Amniotic stem cell (primary cell): ENCODE results near the gene OR9A4.
"Not testable (repeated sequence)": the region's sequence is repeated elsewhere in the genome, so short reads cannot be mapped to it uniquely, and the experiment has no call there.

ENCODE experiments used
- DNase-seq: peaks from one replicate; lab custom pipeline; 2025; lab: John Stamatoyannopoulos, UW

The OR9A4 gene

DNA sequence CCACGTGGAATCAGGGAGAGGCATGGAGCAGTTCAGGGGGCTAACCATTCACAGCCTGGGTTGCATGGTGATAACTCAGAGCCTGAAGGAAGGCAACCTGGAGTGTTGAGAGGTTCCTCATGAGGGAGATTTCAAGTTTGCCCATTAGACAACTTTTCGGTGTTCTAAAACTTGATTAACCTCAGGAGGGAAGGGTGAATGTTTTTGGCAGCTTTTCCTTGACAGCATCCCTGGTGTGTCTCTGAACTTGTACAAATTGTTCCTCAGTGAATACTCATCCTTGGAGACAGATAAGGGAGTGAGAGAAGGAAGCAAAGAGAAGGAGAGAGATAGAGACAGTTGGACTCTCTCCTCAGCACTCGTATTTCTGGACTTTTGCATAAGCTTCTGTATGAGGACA lies at the start of gene OR9A4:
OR9A4 (plus strand) TSS at position 301 of the 400 bp plus-strand sequence. CDS start 2,477 bp downstream, outside the sequence.
- no peak for DNase-seq

DNA sequence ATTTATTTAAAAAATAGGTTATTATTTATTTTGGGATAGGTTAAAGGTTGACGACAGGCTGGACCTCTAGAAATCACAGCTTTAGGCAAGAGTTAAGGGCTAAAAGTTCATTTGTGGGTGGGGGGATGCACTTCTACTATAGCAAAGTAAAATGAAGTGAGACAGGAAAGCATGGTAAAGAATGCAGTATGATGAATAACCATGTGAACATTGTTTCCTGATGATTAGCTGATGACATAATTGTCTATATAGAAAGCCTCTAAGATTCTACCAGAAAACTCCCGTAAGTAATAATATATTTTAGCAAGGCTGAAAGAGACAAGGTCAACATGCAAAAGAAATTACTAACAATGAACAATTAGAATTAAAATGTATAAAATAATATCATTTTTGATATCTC lies 49.2 kb upstream of the OR9A4 start:
- DNase-seq, result no peak

DNA sequence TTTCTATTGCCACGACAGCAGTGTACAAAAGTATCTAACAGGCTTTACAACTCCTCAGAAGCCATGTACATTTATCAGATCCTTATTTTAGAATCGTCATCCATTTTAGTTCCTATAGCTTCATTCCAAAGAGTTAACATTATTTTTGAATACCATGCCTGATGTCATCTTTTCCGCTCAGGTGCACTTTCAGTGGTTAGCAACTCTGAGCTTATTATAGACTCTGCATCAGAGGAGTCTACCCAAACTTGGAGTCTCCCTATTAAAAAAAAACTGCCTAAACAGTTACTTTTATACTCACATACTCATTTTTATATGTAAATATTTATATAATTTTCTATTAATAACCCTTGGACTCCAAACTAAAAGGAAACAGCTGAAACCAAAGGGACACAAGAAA lies 43.3 kb upstream of the OR9A4 start:
- no peak for DNase-seq

DNA sequence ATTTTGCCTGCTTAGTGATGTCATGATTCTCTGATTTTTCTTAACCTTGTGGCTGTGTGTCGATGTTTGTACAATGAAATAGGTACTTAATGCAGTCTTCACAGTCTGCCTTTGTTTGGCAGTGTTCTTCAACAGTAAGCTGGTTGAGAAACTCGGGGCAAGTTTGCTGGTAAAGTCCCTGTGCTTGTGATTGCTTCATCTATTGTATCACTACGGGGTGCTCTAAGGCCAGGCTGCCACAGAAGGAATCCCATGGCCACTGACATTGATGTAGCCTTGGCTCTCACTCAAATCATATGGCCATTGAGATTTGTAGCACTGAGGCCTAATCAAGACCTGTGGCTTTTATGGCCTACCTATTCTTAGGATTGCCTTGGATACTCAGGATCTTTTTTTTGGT lies 41.4 kb upstream of the OR9A4 start:
- DNase-seq, result no peak

DNA sequence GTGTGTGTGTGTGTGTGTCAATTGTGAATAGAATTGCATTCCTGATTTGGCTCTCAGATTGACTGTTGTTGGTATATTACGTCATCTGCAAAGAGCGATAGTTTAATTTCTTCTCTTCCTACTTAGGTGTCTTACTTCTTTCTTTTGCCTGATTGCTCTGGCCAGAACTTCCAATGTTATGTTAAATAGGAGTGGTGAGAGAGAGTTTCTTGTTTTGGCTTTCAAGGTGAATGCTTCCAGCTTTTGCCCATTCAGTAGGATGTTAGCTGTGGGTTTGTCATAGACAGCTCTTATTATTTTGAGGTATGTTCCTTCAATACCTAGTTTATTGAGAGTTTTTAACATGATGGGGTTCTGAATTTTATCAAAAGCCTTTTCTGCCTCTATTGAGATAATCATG lies 40.7 kb upstream of the OR9A4 start:
- no peak for DNase-seq

DNA sequence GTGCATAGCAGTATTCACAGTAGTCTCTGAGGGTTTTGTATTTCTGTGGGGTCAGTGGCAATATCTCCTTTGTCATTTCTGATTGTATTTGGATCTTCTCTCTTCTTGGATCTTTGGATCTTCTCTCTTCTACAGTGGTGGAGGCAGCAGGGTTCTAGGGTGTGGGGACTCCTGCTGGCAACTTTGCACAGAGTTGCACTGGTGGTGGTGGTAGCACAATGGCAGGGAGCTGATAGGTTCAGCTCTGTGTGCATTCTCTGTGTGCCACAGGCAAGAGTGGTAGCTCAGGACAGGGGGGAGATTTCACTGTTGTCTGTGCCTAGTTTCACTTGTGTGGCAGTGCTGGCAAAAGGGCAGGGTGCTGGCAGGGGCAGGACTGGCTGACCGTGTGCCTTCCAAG lies 39.8 kb upstream of the OR9A4 start:
- no peak for DNase-seq

- DNase-seq, result no peak
Observed at GRCh38 chr7:141877365-141877764, 38.8 kb upstream of the OR9A4 start.

GRCh38 chr7:141880960-141881359 lies 35.2 kb upstream of the OR9A4 start:
- no peak for DNase-seq

GRCh38 chr7:141884539-141885225 lies 31.5 kb upstream of the OR9A4 start:
- DNase-seq, result no peak

- no peak for DNase-seq
Observed at GRCh38 chr7:141889321-141889720, 26.9 kb upstream of the OR9A4 start.

DNA sequence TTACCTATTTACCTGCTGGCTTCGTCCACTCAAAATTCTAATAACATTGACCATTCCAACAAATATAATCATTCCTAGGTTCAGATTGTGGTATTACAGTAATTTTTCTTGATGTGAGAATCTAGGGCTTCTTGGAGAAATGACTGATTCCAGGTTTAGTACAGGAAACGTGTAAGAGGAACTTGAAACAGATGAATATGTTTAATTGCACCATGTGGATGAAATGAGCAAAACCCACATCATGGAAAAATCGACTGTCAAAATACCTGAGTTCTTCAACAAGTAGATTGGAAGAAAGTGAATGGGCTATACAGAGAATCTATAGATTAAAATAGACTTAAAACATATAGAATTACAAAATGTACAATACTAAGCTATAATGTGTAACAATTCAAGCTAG lies 24.9 kb upstream of the OR9A4 start:
- no peak for DNase-seq

DNA sequence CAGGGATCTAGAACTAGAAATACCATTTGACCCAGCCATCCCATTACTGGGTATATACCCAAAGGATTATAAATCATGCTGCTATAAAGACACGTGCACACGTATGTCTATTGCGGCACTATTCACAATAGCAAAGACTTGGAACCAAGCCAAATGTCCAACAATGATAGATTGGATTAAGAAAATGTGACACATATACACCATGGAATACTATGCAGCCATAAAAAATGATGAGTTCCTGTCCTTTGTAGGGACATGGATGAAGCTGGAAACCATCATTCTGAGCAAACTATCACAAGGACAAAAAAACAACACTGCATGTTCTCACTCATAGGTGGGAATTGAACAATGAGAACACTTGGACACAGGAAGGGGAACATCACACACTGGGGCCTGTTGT lies 16.8 kb upstream of the OR9A4 start:
- not testable (repeated sequence) for DNase-seq

DNA sequence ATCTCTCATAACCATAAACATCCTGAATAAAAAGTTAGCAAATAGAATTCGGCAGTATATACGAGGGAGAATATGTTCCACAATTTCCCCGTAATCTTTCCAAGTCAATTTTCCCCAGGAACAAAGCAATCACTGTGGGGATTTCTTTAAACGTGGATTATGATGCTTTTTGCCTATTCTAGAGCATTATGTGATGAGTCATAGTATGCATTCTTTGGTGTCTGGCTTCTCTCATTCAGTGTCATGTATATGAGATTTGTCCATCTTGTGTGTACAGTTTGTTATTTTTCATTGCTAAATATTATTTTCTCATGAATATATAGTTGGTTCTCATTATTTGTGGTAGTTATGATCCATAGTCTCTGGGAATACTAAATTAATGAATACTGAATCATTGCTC lies 9.9 kb upstream of the OR9A4 start:
- no peak for DNase-seq

GRCh38 chr7:141911391-141911790 lies 4.8 kb upstream of the OR9A4 start:
- no peak for DNase-seq

GRCh38 chr7:141915565-141915964 lies 634 bp upstream of the OR9A4 start:
- no peak for DNase-seq

DNA sequence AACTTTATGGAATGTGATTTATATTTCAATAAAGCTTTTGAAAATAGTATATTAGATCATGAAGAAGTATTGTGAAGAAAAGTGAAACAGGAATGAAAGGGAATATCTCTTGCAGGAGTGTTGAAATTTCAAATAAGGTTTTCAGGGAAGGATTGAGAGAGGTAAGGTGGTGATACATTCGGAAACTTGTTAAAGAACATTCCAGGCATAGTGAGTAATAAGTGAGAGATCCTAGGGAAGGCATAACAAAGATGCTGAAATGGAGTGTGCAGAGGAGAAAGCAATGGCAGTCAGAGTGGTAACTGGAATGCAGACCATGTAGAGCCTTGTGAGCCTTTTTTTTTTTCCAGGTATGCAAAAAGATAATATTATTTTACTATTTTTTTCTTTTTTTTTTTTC lies 4.1 kb downstream of the OR9A4 start:
- DNase-seq, result no peak

GRCh38 chr7:141928146-141928844 lies 12.1 kb downstream of the OR9A4 start:
- DNase-seq, result no peak

GRCh38 chr7:141928845-141929195 lies 12.6 kb downstream of the OR9A4 start:
- DNase-seq, result no peak

- DNase-seq, result no peak
Observed at GRCh38 chr7:141930211-141930610, 14.0 kb downstream of the OR9A4 start.

- no peak for DNase-seq
Observed at GRCh38 chr7:141941075-141941474, 24.9 kb downstream of the OR9A4 start.

DNA sequence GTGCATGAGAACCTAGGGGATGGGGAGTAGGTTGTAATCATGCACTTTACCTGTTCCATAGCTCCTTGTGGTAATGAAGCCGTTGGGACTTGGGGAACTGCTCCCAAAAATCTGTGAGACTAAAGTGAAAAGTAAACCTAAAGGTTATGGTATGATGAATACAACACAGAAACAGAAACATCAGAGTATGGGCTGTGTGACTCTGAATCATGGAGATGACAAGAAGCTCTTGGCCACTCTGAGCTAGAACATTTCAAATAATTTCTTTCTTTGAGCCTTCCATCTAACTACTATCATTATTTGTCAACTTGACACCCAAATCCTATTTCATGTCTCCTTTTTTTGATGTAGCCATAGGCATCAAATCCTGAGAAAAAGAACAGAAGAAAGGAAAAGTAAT lies 27.6 kb downstream of the OR9A4 start:
- no peak for DNase-seq

GRCh38 chr7:141944811-141945210 lies 28.6 kb downstream of the OR9A4 start:
- DNase-seq, result no peak

DNA sequence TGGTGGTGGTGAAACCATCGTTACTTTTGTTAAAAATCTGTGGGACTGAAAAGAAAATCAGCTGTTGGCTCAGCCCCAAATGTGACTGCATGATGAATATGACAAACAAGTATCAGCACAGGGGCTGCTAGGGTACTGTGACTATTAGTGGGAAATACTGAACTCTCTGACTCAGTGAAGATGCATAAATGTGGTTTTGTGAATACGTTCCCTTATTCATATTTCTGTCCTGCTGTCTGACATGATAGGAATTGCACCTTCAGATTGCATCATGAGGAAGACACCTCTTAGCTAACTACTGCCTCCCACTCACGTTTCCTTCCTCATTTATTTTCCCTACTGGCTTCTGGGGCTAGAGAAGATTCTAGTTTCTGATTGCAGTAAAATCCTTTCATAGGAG lies 29.2 kb downstream of the OR9A4 start:
- no peak for DNase-seq

GRCh38 chr7:141946796-141947195 lies 30.6 kb downstream of the OR9A4 start, which contains the start of gene CLEC5A:
TSS of gene CLEC5A (minus strand) at chr7:141946974. CDS start at chr7:141946292, 682 bp downstream.
- DNase-seq, result no peak
